Glutamatergic neuron (in vitro differentiated cells): Measurements from ENCODE around the gene KCNC4. TPM values are rescaled to one million over a fixed set of nuclear protein-coding genes. Genes with fewer than 3 reads are reported as not detected.

ENCODE experiments used
- DNase-seq: peaks from one replicate; pipeline ENCODE4 v3.0.0; 2022
- H3K27ac Mint-ChIP-seq: one replicate; pipeline ENCODE4 v1.8.0; 2020; ENCODE audit warnings: mild to moderate bottlenecking, mixed read lengths, inconsistent platforms; ENCODE audit not compliant: unreplicated experiment
- H3K27me3 Mint-ChIP-seq: one replicate; pipeline ENCODE4 v1.8.0; 2020; ENCODE audit warnings: mild to moderate bottlenecking, moderate library complexity, mixed read lengths, inconsistent platforms; ENCODE audit not compliant: unreplicated experiment
- H3K36me3 Mint-ChIP-seq: one replicate; pipeline ENCODE4 v1.8.0; 2020; ENCODE audit warnings: mild to moderate bottlenecking, mixed read lengths, inconsistent platforms; ENCODE audit not compliant: unreplicated experiment
- H3K4me1 Mint-ChIP-seq: one replicate; pipeline ENCODE4 v1.8.0; 2020; ENCODE audit warnings: mild to moderate bottlenecking, low read depth, mixed read lengths, inconsistent platforms; ENCODE audit not compliant: unreplicated experiment
- H3K4me3 Mint-ChIP-seq: one replicate; pipeline ENCODE4 v1.8.0; 2020; ENCODE audit warnings: mild to moderate bottlenecking, mixed read lengths, inconsistent platforms; ENCODE audit not compliant: unreplicated experiment
- H3K9me3 Mint-ChIP-seq: one replicate; pipeline ENCODE4 v1.8.0; 2020; ENCODE audit warnings: mild to moderate bottlenecking, moderate library complexity, mixed read lengths, inconsistent platforms; ENCODE audit not compliant: unreplicated experiment
- CTCF ChIP-seq: fragments of 200-600 bp; sonication (generic); IDR thresholded peaks from one replicate; pipeline ENCODE4 v1.5.0; 2021; ENCODE audit not compliant: partially characterized antibody, unreplicated experiment
- total RNA-seq: library from RNA; stranded (reverse); fragmentation: NEBNext Ultra II Directional; extraction: Animal tissue kit (Norgen Biotek cat#: 25700); gene quantifications from one replicate; pipeline ENCODE4 v1.2.1, GENCODE V29; 2021; ENCODE audit not compliant: unreplicated experiment

Gene KCNC4
- total RNA-seq, 1 donor from 2014 or later = 9.7 TPM

GRCh38 chr1:110206261-110206920 lies 3.7 kb upstream of the KCNC4 start:
- no peak for TF ChIP-seq CTCF
- Mint-ChIP-seq H3K36me3 (no peaks in the 10 kb centered on the region), H3K27me3 (peaks cover 15% of the 10 kb centered on the region), H3K4me1 (peaks cover 27% of the 10 kb centered on the region), H3K4me3 (no peak overlapping the region), H3K27ac (no peak overlapping the region), H3K9me3 (peaks cover 13% of the 10 kb centered on the region)
- DNase-seq = no peak

GRCh38 chr1:110207831-110208230 lies 2.3 kb upstream of the KCNC4 start:
- H3K36me3 Mint-ChIP-seq = no peaks in the 10 kb centered on the region
- H3K9me3 Mint-ChIP-seq = peaks cover 13% of the 10 kb centered on the region
- peak; percentile 81 for TF ChIP-seq CTCF
- peaks cover 27% of the 10 kb centered on the region for H3K4me1 Mint-ChIP-seq
- peak; percentile 89 for DNase-seq
- H3K27me3 Mint-ChIP-seq = peaks cover 17% of the 10 kb centered on the region
- no peak overlapping the region for H3K4me3 Mint-ChIP-seq
- H3K27ac Mint-ChIP-seq = peak overlapping the region; percentile 29

- H3K27me3 Mint-ChIP-seq = peaks cover 19% of the 10 kb centered on the region
- H3K4me3 Mint-ChIP-seq = peak overlapping the region; percentile 85
- no peak for TF ChIP-seq CTCF
- DNase-seq = no peak
- no peaks in the 10 kb centered on the region for H3K36me3 Mint-ChIP-seq
- peaks cover 28% of the 10 kb centered on the region for H3K4me1 Mint-ChIP-seq
- H3K9me3 Mint-ChIP-seq = peaks cover 12% of the 10 kb centered on the region
- peak overlapping the region; percentile 85 for H3K27ac Mint-ChIP-seq
Observed at GRCh38 chr1:110208916-110209645, 1.0 kb upstream of the KCNC4 start.

- Mint-ChIP-seq H3K27me3 (peaks cover 19% of the 10 kb centered on the region), H3K4me1 (peaks cover 33% of the 10 kb centered on the region)
Observed at GRCh38 chr1:110210604-110211495, 736 bp downstream of the KCNC4 start.

More at GRCh38 chr1:110210604-110211495, 736 bp downstream of the KCNC4 start:
- peaks cover 12% of the 10 kb centered on the region for H3K9me3 Mint-ChIP-seq
- no peak for TF ChIP-seq CTCF
- H3K36me3 Mint-ChIP-seq = no peaks in the 10 kb centered on the region
- peak overlapping the region; percentile 81 for H3K4me3 Mint-ChIP-seq
- peak; percentile 66 for DNase-seq
- H3K27ac Mint-ChIP-seq = no peak overlapping the region
